Right renal cortex interstitium (tissue), 3 donors: ENCODE results near the gene FMR1NB. TPM values are rescaled to one million over a fixed set of nuclear protein-coding genes. Genes with fewer than 3 reads are reported as not detected.

Experiments used
- DNase-seq, 3 donors: peaks; one replicate each; pipeline ENCODE4 v3.0.0-alpha.2; 2013; ENCODE audit warnings: low read depth in 3 of 3, low spot score in 2 of 3
- polyA plus RNA-seq, 3 donors: library from polyadenylated mRNA; unstranded; fragments of 120-200 nt; gene quantifications; one replicate each; pipeline ENCODE4 v1.2.1, GENCODE V29; 2013; ENCODE audit not compliant: insufficient read length in 3 of 3

FMR1NB gene
- polyA plus RNA-seq: not detected

DNA sequence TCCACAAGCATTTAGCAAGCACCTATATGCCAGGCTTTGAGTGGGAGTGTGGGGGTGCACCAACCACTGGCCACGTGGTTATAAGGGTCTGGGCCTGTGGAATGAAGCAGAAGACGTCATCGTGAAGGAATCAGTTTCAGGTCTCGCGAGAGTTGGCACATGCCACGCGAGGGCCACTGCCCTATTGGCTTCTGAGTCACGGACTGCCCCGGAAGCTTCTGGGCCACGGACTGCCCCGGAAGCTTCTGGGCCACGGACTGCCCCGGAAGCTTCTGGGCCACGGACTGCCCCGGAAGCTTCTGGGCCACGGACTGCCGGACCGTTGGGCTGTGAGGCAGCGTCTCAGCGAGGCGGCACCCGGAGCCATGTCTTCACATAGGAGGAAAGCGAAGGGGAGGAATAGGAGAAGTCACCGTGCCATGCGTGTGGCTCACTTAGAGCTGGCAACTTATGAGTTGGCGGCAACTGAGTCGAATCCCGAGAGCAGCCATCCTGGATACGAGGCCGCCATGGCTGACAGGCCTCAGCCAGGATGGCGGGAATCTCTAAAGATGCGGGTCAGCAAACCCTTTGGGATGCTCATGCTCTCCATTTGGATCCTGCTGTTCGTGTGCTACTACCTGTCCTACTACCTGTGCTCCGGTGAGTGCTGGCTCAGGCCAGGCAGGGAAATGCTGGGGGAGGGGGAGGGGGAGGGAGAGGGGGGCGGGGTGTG, at the start of gene FMR1NB:
FMR1NB (plus strand) TSS at position 300 of the 715 bp plus-strand sequence; CDS start at position 366, 66 bp downstream.
- no peak for DNase-seq

DNA sequence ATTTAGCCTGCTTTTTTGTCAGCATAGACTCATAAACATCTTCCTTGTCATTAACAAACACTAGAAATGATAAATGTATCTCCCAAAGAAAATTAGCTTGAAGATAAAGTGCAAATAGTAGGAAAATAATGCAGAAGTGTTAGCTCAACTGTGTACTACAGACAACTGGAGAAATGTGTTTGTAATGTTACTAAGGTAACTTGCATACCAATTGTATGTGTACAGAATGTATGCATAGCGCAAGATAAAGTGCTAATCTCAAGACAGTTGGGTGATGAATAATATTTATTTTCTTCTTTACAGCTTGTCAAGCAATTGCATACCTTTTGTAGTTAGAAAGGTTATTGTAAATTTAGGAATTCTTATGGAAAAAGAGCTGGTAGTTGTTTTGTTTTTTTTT, 47.3 kb upstream of the FMR1NB start:
- DNase-seq: no peak

GRCh38 chrX:147935156-147935758, 45.9 kb upstream of the FMR1NB start:
- no peak for DNase-seq

DNA sequence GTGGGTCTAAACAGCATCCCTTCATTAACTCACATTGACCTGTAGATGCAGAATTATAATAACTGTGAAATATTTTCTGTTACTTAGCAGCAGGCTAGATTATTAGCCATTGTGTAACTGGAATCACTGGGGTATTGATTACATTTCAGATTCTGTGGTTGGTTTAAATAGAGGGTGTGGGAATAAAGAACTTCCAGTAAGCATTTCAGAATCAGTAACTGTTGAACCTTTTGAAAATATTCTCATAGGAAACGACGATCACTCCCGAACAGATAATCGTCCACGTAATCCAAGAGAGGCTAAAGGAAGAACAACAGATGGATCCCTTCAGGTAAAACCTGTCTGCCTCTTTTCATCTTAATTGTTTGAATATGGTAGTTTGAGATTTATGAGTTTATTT, 35.9 kb upstream of the FMR1NB start:
- no peak for DNase-seq

DNA sequence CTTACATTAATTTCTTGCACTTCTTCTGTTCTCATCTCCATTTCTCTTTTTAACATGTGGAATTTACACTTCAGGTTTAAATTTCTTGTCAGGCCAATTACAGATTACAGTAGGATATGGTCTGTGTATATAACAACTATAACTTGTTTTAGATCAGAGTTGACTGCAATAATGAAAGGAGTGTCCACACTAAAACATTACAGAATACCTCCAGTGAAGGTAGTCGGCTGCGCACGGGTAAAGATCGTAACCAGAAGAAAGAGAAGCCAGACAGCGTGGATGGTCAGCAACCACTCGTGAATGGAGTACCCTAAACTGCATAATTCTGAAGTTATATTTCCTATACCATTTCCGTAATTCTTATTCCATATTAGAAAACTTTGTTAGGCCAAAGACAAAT, 32.6 kb upstream of the FMR1NB start:
- no peak for DNase-seq

DNA sequence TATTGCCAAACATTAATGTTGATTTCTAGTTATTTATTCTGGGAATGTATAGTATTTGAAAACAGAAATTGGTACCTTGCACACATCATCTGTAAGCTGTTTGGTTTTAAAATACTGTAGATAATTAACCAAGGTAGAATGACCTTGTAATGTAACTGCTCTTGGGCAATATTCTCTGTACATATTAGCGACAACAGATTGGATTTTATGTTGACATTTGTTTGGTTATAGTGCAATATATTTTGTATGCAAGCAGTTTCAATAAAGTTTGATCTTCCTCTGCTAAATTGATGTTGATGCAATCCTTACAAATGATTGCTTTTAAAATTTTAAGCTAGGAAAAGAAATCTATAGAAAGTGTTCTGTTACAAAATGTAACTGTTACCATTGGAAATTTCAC, 30.8 kb upstream of the FMR1NB start:
- DNase-seq: no peak

DNA sequence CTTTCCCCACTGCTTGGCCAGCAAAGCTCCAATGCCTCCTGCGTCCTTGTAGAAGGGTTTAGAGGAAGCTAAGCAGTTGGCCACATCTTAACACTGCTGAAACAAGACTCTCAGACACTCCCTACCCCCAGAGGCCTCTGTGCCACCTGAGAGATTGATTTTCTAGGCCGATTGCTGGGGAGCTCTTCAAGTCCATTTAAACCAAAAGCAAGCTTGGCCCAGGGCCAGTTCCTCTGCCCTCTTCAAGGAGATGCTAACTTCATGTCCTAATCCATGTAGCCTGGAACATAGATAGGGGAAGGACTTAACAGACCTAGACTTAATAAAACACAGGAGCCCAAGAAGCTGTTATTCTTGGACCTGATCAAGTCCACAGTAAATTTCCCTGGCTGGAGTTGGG, 27.2 kb upstream of the FMR1NB start:
- no peak for DNase-seq

DNA sequence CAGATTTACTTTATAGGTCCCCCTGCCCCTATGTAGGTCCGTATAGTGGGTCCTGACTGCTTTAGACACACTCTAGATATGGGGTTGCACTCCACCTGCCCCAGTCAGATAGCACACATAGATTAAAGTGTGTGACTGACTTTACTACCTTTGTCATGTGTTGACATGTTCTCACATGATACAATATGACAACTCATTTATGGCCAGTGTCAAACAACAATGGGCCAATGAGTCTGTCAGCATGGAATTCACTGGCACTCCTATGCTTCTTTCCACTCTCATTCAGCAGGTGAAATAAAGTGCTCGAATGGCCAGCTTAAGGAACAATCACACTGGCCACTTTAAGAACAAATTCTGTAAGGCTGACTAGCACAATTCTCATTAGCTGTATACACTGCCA, 23.8 kb upstream of the FMR1NB start:
- no peak for DNase-seq

GRCh38 chrX:147958291-147958690, 22.8 kb upstream of the FMR1NB start:
- DNase-seq: no peak

GRCh38 chrX:147960722-147961121, 20.4 kb upstream of the FMR1NB start:
- DNase-seq: no peak

DNA sequence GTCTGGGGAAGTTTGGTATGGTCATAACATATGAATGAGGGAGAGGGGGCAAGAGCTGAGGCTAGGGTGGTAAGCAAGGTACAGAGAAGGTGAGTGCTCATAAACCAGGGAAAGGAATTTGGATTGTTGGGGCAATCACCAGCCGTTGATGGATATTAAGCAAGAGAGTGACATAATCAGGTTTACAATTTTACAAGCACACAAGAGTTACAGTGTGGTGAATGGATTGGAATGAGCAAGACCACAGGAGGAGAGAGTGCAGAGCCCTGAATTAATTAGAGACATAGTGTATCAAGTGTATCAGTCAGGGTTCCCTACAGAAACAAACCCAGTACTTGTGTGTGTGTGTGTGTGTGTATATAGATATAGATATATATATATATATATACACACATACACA, 18.7 kb upstream of the FMR1NB start:
- no peak for DNase-seq

DNA sequence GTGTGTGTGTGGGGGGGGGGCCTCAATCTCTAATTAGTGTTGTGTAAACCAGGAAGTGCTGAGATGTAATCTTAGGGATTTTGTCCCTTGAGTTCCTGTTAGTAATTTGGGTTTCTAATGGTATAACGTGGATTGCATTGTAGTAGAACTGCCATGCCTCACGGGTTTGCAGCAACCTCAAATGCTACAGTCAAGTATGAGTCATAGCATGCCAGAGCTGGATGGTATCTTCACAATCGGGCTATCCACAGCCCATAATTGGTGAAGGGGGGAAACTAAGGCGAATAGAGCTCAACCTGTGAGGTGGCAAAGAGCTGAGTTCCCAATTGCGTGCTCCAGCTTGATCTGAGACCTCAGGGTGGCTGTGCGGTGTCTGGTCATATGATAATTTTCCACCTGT, 2.2 kb upstream of the FMR1NB start:
- no peak for DNase-seq

DNA sequence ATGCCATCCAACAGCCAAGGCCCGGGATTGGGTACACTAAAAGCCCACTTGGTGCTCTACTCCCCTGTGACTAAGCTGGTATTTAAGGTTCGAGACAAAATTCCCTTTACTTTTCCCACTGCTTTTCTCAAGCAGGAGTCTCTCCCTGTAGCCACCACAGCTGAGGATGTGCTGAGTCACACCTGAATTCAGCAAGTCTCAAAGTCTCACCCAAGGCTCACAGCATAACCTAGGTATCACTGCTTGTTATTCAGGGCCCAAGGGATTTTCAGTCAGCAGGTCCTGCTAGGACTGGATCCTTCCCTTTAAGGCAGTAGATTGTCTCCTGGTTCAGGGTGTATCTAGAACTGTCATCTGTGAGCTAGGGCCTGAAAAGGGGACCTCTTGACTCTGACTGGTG, 39.2 kb downstream of the FMR1NB start:
- DNase-seq: no peak

- no peak for DNase-seq
Measured at GRCh38 chrX:148024425-148025148, 43.5 kb downstream of the FMR1NB start.

DNA sequence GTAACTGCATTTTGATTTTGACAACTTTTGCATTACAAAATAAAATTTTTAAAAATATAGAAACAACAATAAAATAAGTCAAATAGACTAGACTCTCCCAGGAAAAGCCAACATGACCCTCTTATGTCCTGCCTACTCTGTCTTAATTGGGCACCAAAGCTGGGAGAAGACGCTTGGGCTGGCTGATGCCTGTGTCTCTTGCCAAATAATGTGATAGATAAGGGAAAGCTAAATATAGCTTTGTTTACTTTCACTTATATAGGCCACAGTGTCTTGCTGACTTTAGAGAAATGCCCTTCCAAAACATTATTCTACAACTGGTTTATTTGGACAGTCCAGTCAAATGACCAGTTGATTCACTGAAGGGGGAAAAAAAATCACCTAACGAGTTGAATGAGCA, 54.2 kb downstream of the FMR1NB start:
- DNase-seq: no peak

- no peak for DNase-seq
Measured at GRCh38 chrX:148037020-148037419, 55.9 kb downstream of the FMR1NB start.

GRCh38 chrX:148043271-148043855, 62.2 kb downstream of the FMR1NB start:
- DNase-seq: no peak

DNA sequence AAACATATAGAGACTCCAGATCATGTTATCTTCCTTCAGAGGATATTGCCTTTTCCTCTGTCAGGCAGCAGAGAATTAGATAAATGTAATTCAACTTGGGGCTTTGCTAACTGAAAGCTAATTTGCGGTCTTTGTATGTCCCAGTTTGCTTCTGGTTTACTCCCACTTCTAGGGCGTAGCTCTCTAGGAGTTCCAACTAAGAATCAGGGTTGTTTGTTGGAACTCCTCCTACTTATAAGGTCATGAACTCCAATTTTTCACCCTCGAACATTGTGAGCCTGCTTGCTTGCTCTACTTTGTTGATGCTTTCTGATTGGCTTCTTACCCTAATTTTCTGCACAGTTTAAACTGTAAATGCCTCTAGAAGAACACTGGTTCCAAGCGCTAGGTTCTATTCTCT, 66.1 kb downstream of the FMR1NB start:
- DNase-seq: no peak

DNA sequence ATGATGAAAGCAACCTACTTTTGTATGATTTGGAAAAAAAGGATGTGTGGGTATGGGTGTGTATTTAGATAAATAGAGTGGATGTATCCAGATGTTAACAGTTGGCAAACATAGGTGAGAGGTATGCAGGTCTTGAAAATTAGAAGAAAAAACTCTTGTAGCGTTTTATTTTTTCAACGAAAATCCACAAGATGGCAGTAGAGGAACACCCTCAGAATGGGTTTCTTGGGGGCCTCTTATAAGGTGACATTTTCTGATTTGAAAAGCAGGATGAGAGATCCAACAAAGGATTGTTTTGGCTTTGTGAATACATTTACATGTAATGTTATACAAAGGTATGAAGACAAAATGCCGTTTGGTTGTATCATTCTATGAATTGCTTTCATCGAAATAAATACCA, 68.3 kb downstream of the FMR1NB start:
- peak in 2 of 3 donors; percentile 21 to 25 for DNase-seq

GRCh38 chrX:148051973-148052372, 70.8 kb downstream of the FMR1NB start:
- DNase-seq: no peak

DNA sequence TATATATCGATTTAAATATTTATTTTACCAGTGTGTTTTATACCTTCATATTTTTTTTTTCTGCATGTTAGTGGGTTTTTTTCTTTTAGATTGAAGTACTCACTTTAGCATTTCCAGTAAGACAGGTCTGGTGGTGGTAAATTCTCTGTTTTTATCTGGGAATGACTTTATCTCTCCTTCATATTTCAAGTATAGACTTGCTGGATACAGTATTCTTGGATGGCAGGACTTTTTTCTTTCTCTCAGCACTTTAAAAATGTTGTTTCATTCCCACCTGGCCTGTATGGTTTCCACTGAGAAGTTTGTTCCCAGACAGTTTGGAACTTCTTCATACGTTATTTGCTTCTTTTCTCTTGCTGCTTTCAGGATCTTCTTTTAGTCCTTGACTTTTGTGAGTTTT, 86.1 kb downstream of the FMR1NB start:
- DNase-seq: no peak
